ENCODE measurements around the gene KCNC4.

KCNC4 gene

GRCh38 chr1:110258734-110259133 lies 48.6 kb downstream of the KCNC4 start:
- no peak for DNase-seq

DNA sequence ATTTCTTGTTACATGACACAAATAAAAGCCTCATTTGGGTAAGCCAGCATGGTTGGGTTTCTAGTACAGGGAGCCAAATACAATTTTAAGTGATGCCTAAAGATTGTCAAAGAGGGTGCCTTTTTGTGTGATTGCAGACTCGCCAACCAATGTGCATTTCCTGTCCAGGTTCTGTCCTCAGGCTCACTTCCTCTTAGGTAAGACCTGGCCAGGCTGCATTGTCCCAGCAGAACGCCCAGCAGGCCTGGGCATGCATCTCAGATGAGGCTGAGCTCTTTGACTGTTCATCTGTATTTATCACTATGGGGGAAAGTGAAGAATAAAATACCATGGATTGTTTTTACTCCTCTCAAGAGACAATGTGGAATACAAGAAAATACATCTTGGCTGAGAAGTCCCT lies 49.7 kb downstream of the KCNC4 start:
- DNase-seq = no peak

Data from CD4-positive, alpha-beta T cell treated with Interleukin-21 for 1 hour (primary cell).